NCI-H526 (cell line): ENCODE measurements around the gene MRM3.
"Not testable (repeated sequence)": the region's sequence is repeated elsewhere in the genome, so short reads cannot be mapped to it uniquely, and the experiment has no call there.

Experiments used
- DNase-seq, 2 experiments: peaks; one replicate each; lab custom pipeline; 2025; lab: John Stamatoyannopoulos, UW

The MRM3 gene

GRCh38 chr17:755319-755961, 26.7 kb upstream of the MRM3 start:
- DNase-seq = not testable (repeated sequence)

GRCh38 chr17:756010-756567, 26.1 kb upstream of the MRM3 start:
- not testable (repeated sequence) for DNase-seq

GRCh38 chr17:759964-760363, 22.2 kb upstream of the MRM3 start:
- DNase-seq = no peak

GRCh38 chr17:760371-760770, 21.8 kb upstream of the MRM3 start:
- DNase-seq = no peak

- DNase-seq = no peak
Observed at GRCh38 chr17:767076-767475, 15.1 kb upstream of the MRM3 start.

GRCh38 chr17:773016-773415, 9.1 kb upstream of the MRM3 start:
- DNase-seq = no peak

GRCh38 chr17:773467-774312, 8.5 kb upstream of the MRM3 start:
- no peak for DNase-seq

GRCh38 chr17:774313-774584, 7.9 kb upstream of the MRM3 start:
- DNase-seq = no peak

GRCh38 chr17:778096-778495, 4.1 kb upstream of the MRM3 start:
- no peak for DNase-seq

GRCh38 chr17:784143-784542, 2.0 kb downstream of the MRM3 start:
- no peak for DNase-seq

GRCh38 chr17:785901-786300, 3.7 kb downstream of the MRM3 start:
- DNase-seq = not testable (repeated sequence)

- no peak for DNase-seq
Observed at GRCh38 chr17:787641-788221, 5.6 kb downstream of the MRM3 start.

GRCh38 chr17:788551-788950, 6.4 kb downstream of the MRM3 start:
- DNase-seq = no peak

GRCh38 chr17:789160-789840, 7.1 kb downstream of the MRM3 start:
- DNase-seq = no peak

GRCh38 chr17:789931-790873, 8.0 kb downstream of the MRM3 start:
- not testable (repeated sequence) for DNase-seq

GRCh38 chr17:790874-791247, 8.7 kb downstream of the MRM3 start:
- not testable (repeated sequence) for DNase-seq

GRCh38 chr17:791829-792228, 9.7 kb downstream of the MRM3 start:
- no peak for DNase-seq

GRCh38 chr17:792277-792676, 10.1 kb downstream of the MRM3 start:
- DNase-seq = no peak

GRCh38 chr17:794876-795275, 12.7 kb downstream of the MRM3 start:
- peak in 1 of 2 experiments; percentile 71 for DNase-seq

- DNase-seq = no peak
Observed at GRCh38 chr17:795276-795675, 13.1 kb downstream of the MRM3 start.

- DNase-seq = no peak
Observed at GRCh38 chr17:795721-796120, 13.6 kb downstream of the MRM3 start.
